Measurements from ENCODE around the gene WDR93. TPM values are rescaled to one million over a fixed set of nuclear protein-coding genes. Genes with fewer than 3 reads are reported as not detected.
"Not testable (repeated sequence)": the region's sequence is repeated elsewhere in the genome, so short reads cannot be mapped to it uniquely, and the experiment has no call there.

WDR93 gene
- total and polyA plus RNA-seq, 2 donors (not counting 1 experiment from before 2014, with no cell fraction given): 0.12 TPM; not detected in 1

- Histone ChIP-seq H3K4me2 (replicated peaks; ENCODE audit: low read depth, low read length, poor library complexity, severe bottlenecking) (no peak overlapping the region), H3K9me3 (ENCODE audit: control extremely low read depth in 1 of 3, control insufficient read depth in 2 of 3, insufficient read depth in 1 of 3, low read length in 2 of 3) (peaks cover 3 to 8% (median 7%) of the 10 kb centered on the region in 3 donors), H3K36me3 (replicated peaks in 1 of 2; ENCODE audit: control extremely low read depth in 1 of 2, control insufficient read depth in 1 of 2, extremely low read depth in 1 of 2, insufficient read depth in 2 of 2, low read length in 1 of 2) (no peaks in the 10 kb centered on the region), H3K79me2 (ENCODE audit: control insufficient read depth, insufficient read depth, low read length) (no peaks in the 10 kb centered on the region), H3K4me1 (ENCODE audit: control insufficient read depth in 2 of 2, insufficient read depth in 2 of 2, low read length in 2 of 2) (peaks cover 0 to 14% of the 10 kb centered on the region in 2 donors), H2AFZ (ENCODE audit: insufficient read depth, low read depth, low read length, poor library complexity, severe bottlenecking) (no peak overlapping the region), H3K9ac (ENCODE audit: low read length) (no peak overlapping the region), H3K27ac (ENCODE audit: low read length in 2 of 2) (no peak overlapping the region), H3K27me3 (replicated peaks in 1 of 4; ENCODE audit: control extremely low read depth in 1 of 4, control insufficient read depth in 3 of 4, insufficient read depth in 4 of 4, low read length in 3 of 4) (no peaks in the 10 kb centered on the region), H3K4me3 (ENCODE audit: control extremely low read depth in 1 of 5, extremely low read depth in 1 of 5, insufficient read depth in 1 of 5, low read depth in 2 of 5, low read length in 4 of 5) (no peak overlapping the region), H4K20me1 (ENCODE audit: control insufficient read depth, insufficient read depth, low read length, poor library complexity, severe bottlenecking) (no peaks in the 10 kb centered on the region)
- Mint-ChIP-seq H3K27me3 (peaks cover 9% of the 10 kb centered on the region), H3K27ac (no peak overlapping the region), H3K4me3 (no peak overlapping the region), H3K4me1 (peaks cover 13% of the 10 kb centered on the region), H3K9me3 (ENCODE audit: insufficient read depth) (peaks cover 4% of the 10 kb centered on the region)
- POLR2A ChIA-PET: no interaction called here
- 100% methylated on average over 1 of the region's 3 CpGs for WGBS (ENCODE audit: insufficient coverage)
- intact Hi-C loops (cut with micrococcal nuclease): no loop called here
- ATAC-seq (ENCODE audit: low read depth) (no peak), DNase-seq (no peak)
- TF ChIP-seq EZH2 (IDR thresholded peaks at IDR 0.05; ENCODE audit: borderline replicate concordance, insufficient read depth, low read depth, low read length, poor library complexity, severe bottlenecking) (no peak), CTCF (IDR thresholded peaks at IDR 0.05) (no peak)
- CTCF ChIA-PET: no interaction called here
Measured at GRCh38 chr15:89787944-89788343, 97.3 kb downstream of the WDR93 start.

GRCh38 chr15:89788585-89788984 is 98.0 kb downstream of the WDR93 start:
- H3K36me3 ChIP-seq (replicated peaks in 1 of 2; ENCODE audit: control extremely low read depth in 1 of 2, control insufficient read depth in 1 of 2, extremely low read depth in 1 of 2, insufficient read depth in 2 of 2, low read length in 1 of 2); H3K4me2 ChIP-seq (replicated peaks; ENCODE audit: low read depth, low read length, poor library complexity, severe bottlenecking); H2AFZ ChIP-seq (ENCODE audit: insufficient read depth, low read depth, low read length, poor library complexity, severe bottlenecking); H4K20me1 ChIP-seq (ENCODE audit: control insufficient read depth, insufficient read depth, low read length, poor library complexity, severe bottlenecking); POLR2A ChIA-PET; H3K4me3 Mint-ChIP-seq; H3K9me3 ChIP-seq (ENCODE audit: control extremely low read depth in 1 of 3, control insufficient read depth in 2 of 3, insufficient read depth in 1 of 3, low read length in 2 of 3); CTCF ChIA-PET; DNase-seq; intact Hi-C loops (cut with micrococcal nuclease); H3K27ac ChIP-seq (ENCODE audit: low read length in 2 of 2); ATAC-seq (ENCODE audit: low read depth); H3K27me3 Mint-ChIP-seq; H3K4me3 ChIP-seq (ENCODE audit: control extremely low read depth in 1 of 5, extremely low read depth in 1 of 5, insufficient read depth in 1 of 5, low read depth in 2 of 5, low read length in 4 of 5); H3K27ac Mint-ChIP-seq; H3K79me2 ChIP-seq (ENCODE audit: control insufficient read depth, insufficient read depth, low read length); H3K4me1 Mint-ChIP-seq; H3K9me3 Mint-ChIP-seq (ENCODE audit: insufficient read depth); H3K27me3 ChIP-seq (replicated peaks in 1 of 4; ENCODE audit: control extremely low read depth in 1 of 4, control insufficient read depth in 3 of 4, insufficient read depth in 4 of 4, low read length in 3 of 4); H3K9ac ChIP-seq (ENCODE audit: low read length); H3K4me1 ChIP-seq (ENCODE audit: control insufficient read depth in 2 of 2, insufficient read depth in 2 of 2, low read length in 2 of 2): not testable (repeated sequence)
- 100% methylated on average over 2 of the region's 4 CpGs for WGBS (ENCODE audit: insufficient coverage)
